ENCODE results near the gene CALD1.

GRCh38 chr7:134732728-134733127, 46.7 kb upstream of the CALD1 start:
- TF ChIP-seq POLR2A (IDR thresholded peaks at IDR 0.05; ENCODE audit: low read length) (no peak), GATA1 (IDR thresholded peaks at IDR 0.05; ENCODE audit: low read depth, low read length) (no peak)
